Measurements from ENCODE around the gene COL5A1.

COL5A1 gene

DNA sequence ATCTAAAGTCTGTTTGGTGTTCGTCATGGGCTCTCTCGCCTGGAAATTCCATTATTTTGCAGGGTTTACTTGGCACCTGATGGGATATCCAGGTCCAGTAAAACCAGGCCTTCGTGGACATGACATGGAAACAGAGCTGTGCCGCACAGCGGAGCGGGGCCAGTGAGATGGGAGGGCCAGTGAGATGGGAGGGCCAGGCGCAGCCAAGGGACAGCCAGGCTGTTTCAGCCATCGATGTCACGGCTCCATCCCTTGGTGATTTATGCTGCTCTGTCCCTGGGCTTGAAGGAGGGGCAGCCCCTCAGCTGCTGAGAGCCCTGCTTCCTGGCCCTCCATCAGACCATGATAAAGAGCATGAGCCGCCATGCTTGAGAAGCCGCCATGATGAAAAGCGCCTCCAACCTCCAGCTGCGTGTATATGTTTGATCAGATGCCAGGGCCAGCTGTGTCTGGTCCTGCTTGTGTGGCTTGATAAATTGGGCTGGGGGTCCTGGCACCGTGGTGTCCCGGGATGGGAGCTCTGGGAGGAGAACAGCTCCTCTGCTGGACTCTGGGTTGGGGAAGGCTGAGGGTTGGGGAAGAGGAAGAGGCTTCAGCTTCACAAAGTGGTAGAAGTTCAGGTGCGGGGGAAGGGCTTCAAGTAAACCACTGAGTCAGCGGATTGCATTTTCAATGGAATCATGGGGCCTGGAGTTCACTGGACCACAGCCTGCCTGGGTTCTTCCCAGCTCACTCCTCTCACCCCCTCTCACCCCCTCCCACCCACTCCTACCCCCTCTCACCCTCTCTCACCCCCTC, 6.1 kb upstream of the COL5A1 start:
- DNase-seq (ENCODE audit: low read depth), result no peak
- TF ChIP-seq, protein P1, sequence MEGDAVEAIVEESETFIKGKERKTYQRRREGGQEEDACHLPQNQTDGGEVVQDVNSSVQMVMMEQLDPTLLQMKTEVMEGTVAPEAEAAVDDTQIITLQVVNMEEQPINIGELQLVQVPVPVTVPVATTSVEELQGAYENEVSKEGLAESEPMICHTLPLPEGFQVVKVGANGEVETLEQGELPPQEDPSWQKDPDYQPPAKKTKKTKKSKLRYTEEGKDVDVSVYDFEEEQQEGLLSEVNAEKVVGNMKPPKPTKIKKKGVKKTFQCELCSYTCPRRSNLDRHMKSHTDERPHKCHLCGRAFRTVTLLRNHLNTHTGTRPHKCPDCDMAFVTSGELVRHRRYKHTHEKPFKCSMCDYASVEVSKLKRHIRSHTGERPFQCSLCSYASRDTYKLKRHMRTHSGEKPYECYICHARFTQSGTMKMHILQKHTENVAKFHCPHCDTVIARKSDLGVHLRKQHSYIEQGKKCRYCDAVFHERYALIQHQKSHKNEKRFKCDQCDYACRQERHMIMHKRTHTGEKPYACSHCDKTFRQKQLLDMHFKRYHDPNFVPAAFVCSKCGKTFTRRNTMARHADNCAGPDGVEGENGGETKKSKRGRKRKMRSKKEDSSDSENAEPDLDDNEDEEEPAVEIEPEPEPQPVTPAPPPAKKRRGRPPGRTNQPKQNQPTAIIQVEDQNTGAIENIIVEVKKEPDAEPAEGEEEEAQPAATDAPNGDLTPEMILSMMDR (conservative IDR thresholded peaks at IDR 0.05; ENCODE audit: low read length), result no peak

DNA sequence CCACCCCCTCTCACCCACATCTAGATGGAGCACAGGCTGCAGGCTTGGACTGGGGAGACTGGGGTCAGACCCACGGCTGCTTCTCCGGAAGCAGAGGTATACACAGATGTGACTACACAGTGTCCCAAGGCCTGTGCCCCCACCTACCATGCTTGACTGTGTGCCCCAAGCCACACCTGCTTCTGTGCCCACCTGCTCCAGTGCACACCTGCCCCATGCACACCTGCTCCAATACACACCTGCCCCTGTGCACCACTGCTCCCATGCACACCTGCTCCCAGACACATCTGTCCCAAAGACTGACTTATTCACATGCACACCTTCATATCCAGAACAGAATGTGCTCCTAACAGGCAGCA, 5.5 kb upstream of the COL5A1 start:
- H3K4me3 ChIP-seq (ENCODE audit: low read length), result no peak overlapping the region
- TF ChIP-seq, protein P1 (conservative IDR thresholded peaks at IDR 0.05; ENCODE audit: low read length), result no peak
- no peak for DNase-seq (ENCODE audit: low read depth)

More for the DNA sequence above, 6.1 kb upstream of the COL5A1 start:
- no peak overlapping the region for H3K4me3 ChIP-seq (ENCODE audit: low read length)

DNA sequence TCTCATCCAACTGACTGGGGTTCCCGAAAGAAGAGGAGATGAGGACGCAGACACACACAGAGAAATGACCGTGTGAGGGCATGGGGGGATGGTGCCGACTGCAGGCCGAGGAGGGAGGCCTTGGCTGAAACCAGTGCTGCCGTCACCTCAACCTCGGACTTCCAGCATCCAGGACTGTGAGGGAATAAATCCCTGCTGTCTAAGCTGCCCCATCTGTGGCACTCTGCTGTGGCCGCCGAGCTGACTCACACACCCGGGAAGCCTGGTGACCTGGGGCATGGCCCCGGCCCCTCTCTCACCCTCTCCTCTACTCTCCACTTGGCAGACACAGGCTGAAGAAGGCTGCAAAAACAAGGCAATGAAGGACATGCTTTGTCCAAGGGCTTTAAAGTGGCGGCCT, 4.4 kb upstream of the COL5A1 start:
- no peak overlapping the region for H3K4me3 ChIP-seq (ENCODE audit: low read length)
- TF ChIP-seq, protein P1 (conservative IDR thresholded peaks at IDR 0.05; ENCODE audit: low read length), result no peak
- no peak for DNase-seq (ENCODE audit: low read depth)

DNA sequence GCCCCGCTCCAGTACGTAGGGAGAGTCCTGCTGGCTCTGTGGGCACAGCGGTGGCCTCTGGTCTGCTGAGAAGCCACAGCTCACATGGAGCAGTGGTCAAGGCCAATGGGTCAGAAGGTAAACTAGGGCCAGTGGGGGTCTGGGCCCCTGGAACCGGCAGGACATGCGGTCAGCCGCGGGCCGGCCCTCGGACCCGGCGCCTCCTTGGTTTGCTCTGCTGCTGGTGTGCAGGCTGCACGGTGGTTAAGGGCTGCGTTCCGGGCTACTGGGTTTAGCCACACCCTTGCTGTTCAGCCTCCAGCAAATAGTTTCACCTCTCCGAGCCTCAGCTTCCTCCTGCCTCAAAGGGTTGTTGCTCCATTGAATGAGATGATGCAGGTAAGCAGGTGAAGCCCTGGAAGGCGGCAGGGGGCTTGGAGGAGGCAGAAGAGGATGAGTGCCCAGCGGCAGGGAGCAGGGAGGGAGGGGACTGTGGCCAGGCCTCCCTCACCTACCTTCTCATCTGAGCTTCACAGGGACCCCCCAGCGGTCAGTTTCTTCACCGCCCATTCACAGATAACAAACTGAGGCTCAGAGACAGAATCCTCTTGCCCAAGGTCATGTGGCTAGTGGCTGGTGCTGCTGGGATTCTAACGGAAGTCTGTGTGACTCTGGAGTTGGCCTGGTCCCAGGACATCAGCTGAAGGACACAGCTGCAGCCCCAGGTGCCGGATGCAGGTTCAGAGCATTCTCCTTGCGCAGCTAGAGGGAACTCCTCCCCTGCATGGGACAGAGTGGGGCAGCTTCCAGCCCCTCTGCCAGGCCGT, 3.7 kb upstream of the COL5A1 start:
- no peak for DNase-seq (ENCODE audit: low read depth)
- TF ChIP-seq, protein P1 (conservative IDR thresholded peaks at IDR 0.05; ENCODE audit: low read length), result no peak
- no peak overlapping the region for H3K4me3 ChIP-seq (ENCODE audit: low read length)

DNA sequence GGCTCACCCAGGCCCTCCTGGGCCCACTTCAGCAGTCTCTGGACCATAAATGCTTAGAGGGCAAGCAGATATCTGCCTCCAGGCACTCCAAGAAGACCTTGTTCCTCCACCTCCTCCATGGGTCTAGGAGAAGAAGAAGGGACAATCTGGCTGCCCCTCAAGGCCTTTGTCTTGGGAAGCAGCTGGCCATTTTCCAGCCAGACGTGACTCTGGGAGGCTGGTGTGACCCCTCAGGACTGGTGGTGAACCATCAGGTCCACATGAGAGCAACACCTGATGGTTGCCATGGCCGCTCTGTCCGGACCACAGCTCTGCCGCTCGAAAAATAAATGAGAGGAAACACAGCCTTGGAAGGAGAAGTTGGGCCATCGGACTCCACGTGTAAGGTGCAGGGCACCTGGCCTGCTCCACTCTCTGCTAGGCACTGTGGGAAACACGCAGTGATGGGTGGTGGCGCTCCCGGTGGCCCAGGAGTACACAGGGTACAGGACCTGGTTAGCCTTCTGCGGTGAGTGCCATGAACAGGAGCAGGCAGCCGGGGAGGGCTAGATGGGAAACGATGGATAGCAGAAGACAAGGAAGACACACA, 3.0 kb upstream of the COL5A1 start:
- H3K4me3 ChIP-seq (ENCODE audit: low read length), result no peak overlapping the region
- TF ChIP-seq, protein P1 (conservative IDR thresholded peaks at IDR 0.05; ENCODE audit: low read length), result no peak
- no peak for DNase-seq (ENCODE audit: low read depth)

DNA sequence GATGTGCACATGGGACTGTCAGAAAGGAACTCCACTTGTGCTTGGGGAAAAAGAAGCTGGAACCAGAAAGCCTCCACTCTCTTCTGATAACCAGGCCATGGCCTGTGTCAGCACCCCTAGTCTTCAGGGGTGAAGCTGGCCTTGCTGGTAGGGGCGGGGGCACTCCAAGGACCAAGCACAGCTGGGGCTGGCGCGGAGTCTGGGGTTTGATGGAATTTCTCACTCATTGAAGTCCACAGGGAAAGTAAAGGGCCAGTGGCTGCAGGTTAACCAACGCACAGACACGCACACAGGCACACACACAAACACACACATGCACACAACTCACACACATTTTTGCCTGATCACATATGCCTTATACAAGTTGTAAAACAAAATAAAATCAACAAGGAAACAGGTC, 1.6 kb upstream of the COL5A1 start:
- no peak overlapping the region for H3K4me3 ChIP-seq (ENCODE audit: low read length)
- TF ChIP-seq, protein P1 (conservative IDR thresholded peaks at IDR 0.05; ENCODE audit: low read length), result no peak
- no peak for DNase-seq (ENCODE audit: low read depth)
